ENCODE data around the gene CBX2. TPM values are rescaled to one million over a fixed set of nuclear protein-coding genes. Genes with fewer than 3 reads are reported as not detected.
"Not testable (repeated sequence)": the region's sequence is repeated elsewhere in the genome, so short reads cannot be mapped to it uniquely, and the experiment has no call there.

Gene CBX2
- polyA plus RNA-seq, 3 donors: 20.3 to 21.3 (median 20.9) TPM

DNA sequence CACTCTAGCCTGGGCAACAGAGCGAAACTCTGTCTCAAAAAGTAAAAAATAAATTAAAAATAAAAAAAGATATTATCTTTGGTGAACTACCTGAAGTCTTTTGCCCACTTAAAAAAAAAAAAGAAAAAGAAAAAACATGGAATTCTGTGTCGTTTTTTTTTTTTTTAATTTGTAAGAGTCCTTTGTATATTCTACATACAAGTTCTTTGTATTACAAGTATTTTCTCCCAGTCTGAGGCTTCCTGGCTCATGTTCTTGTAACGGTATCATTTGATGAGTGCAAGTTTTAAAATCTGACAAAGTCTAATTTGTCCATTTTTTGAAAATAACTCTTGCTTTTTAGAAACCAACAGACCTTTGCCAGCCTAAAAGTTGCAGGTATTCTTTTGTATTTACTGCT lies 12.2 kb upstream of the CBX2 start:
- DNase-seq (ENCODE audit: low read depth in 3 of 3, low spot score in 2 of 3): no peak

DNA sequence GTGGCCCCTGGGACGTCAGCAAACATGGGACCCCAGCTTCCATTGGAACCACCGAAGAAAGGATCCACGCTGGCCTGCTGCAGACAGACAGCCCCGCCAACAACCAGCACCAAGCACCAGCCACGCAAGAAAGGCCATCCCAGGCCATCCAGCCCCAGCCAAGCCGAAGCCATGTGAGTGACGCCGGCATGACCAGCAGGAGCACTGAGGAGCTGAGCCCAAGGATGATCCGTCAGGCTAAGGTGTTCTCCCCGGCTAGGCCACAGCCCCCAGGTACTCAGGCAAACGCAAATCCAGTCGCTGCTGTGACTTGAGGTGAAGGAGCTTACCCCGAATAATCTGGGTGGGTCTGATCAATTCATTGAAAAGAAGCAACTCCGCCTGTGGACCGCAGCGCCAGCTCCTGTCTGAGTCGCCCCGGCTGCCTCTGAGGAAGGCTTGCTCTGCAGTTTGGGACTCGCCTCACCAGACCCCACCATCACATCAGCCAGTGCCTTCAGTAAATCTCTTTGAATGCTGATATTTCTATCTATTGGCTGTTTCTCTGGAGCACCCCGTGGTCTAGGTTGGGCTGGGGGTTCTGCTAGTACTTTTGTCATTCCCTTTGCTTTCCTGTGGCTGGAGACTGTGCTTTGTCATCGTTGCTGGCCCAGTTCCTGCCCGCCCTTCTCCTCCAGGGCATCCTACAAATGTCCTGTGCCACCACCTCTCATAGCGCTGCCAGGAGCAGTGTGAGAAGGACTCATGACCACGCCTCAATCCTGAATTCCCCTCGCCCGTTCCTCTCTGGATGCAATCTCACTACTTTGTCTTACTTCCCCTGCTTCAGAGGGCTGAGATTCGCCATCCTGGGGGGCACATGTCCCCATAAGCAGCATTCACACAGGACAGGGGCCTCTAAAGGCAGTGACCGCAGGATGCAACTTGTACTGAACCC lies 8.1 kb upstream of the CBX2 start:
- no peak for DNase-seq (ENCODE audit: low read depth in 3 of 3, low spot score in 2 of 3)

DNA sequence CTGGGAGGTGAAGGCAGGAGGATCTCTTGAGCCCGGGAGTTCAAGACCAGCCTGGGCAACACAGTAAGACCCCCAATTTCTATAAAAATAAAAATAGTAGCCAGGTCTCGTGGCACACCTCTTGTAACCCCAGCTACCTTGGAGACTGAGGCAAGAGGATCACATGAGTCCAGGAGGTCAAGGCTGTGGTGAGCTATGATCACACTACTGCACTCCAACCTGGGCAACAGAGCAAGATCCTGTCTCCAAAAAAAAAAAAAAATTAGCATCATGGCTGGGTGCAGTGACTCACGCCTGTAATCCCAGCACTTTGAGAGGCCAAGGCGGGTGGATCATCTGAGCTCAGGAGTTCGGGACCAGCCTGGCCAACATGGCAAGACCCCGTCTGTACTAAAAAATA lies 6.7 kb upstream of the CBX2 start:
- no peak for DNase-seq (ENCODE audit: low read depth in 3 of 3, low spot score in 2 of 3)

DNA sequence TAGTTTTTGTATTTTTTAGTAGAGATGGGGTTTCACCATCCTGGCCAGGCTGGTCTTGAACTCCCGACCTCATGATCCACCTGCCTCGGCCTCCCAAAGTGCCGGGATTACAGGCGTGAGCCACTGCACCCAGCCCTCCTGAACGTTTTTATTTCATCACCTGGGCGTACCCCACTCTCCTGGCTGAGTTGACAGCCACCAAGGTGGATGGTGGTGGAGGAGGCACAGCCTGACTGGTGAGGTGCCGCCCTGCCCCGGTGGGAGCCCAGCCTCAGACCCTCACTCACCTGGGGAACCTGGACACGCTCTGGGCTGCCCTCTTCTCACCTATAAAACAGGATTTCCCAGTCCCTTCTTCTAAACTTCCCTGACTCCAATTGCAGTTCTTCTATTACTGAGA lies 5.2 kb upstream of the CBX2 start:
- not testable (repeated sequence) for DNase-seq (ENCODE audit: low read depth in 3 of 3, low spot score in 2 of 3)

GRCh38 chr17:79774561-79774975 lies 3.4 kb upstream of the CBX2 start:
- DNase-seq (ENCODE audit: low read depth in 3 of 3, low spot score in 2 of 3): no peak

DNA sequence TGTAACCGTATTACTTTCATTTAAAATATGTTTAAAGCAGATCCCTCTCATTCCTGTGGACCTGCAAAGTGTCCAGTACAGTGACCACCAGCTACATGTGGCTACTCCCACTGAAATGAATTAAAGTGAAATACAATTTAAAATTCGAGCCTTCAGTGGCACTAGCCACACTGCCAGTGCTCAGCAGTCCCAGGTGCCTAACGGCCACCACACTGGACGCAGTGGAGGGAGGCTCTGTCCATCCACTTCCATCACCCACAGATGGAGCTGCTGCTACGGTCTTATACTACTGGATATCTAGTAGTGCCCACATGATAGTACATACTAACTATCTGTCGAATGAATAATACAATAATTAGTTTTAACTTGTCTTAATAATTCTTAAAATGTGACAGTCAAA lies 2.3 kb upstream of the CBX2 start:
- DNase-seq (ENCODE audit: low read depth in 3 of 3, low spot score in 2 of 3): no peak

- DNase-seq (ENCODE audit: low read depth in 3 of 3, low spot score in 2 of 3): no peak
Observed at GRCh38 chr17:79776376-79777119, 1.4 kb upstream of the CBX2 start.

GRCh38 chr17:79777120-79777893 lies 641 bp upstream of the CBX2 start:
- DNase-seq (ENCODE audit: low read depth in 3 of 3, low spot score in 2 of 3): no peak

DNA sequence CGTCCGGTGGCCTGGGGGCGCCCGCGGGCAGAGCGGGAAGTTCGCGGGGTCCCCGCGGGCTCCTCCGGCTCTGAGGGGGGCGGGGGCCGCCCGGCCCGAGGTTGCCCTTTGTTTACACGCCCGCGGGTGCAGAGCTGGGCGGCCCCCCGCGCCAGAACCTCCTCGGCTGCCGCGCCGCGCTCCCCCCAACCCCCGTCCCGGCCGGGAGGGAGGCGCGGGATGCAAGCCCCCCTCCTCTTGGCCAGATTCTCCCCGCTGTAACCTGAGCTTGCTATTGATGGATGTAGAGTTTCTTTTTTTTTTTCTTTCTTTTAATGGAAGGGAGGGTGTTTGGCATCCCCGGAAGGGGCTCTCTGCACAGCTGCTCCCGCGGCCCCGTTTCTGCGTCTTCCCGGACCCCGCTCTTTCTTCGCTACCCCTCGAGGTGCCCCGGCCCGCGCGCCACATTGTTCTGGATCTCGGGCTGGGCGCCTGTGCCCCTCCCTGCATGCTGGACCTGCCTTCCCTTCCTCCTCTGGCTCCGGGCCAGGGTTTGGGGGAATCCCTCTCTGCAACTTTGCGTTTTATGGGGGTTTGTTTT lies 646 bp downstream of the CBX2 start:
- no peak for DNase-seq (ENCODE audit: low read depth in 3 of 3, low spot score in 2 of 3)

DNA sequence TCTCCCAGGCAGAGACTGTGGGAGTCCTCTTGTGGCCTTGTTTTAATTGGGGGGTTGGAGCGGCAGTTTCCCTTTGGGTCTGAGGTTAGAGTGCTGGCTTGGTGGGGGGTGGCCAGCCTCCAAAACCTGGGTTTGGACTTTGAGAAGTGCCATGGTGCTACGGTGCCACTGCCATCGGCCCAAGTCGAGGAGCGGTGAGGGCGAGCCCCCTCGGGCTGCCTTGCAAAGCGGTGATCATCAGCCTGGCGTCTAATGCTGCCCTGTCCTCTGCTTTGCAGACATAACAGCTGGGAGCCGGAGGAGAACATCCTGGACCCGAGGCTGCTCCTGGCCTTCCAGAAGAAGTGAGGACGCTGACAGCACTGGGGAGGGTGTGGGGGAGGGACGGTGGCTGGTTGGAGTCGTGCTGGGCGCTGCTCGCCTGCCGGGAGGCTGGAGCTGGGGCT lies 1.2 kb downstream of the CBX2 start:
- DNase-seq (ENCODE audit: low read depth in 3 of 3, low spot score in 2 of 3): no peak

DNA sequence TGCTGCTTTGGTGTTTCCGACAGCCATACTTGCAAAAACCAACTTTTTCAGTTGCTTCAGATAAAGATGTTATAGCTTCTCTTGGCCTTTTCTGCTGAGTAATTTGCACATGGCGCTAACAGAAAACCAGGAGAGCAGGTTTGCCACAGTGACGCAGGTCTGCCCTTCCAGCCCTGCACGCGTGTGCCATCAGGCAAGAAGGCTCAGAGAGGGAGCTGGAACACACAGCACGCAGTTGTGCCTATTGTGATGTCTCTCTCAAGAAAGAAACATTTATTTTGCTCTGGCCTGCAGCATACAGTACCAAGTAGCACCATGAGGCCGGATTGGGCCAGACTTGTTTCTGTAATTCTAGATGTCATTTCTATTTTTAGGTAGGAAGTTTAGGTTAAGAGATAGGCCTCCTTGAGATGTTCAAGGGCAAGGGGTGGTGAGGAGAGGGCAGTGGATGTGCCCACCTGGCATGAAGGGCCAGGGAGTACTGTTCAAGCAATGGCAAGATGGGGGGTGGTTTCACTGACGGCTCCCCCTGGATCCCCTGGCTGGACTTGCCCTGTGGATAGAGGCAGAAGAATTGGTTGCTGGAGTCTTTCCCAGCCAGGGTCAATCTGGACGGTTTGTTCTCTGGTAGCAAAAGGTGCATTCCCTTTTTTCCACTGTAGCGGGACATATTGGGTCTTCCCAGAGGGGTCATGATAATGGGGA lies 1.9 kb downstream of the CBX2 start:
- no peak for DNase-seq (ENCODE audit: low read depth in 3 of 3, low spot score in 2 of 3)

DNA sequence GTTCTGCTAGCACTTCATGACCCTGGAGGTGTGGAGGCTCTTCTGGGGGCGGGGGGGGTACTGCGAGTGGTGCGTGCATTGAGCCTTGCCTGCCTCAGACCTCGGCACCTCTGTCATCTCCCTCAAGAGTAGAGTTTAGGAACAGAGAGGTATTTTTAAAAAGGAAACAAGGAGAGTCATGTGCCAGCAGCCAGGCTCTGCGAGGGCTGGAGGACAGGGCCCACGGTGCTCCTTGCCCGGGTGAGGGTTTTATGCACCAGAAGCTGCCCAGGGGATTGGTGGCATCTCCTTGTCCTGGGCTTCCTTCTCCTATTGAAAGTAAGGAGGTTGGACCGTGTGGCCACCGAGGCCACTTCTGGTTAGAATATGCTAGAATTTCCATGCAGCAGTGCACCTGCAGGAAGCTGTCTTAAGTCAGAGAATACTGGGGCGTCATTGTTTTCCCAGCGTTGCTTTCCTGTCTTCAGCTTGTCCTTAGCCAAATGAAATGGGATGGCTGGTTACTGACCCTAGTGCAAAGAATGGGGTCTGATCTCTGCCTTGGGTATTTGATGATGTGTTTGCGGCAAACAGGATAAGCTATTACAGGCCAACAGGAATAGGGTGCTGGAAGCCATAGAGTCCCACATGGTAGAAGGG lies 3.2 kb downstream of the CBX2 start:
- no peak for DNase-seq (ENCODE audit: low read depth in 3 of 3, low spot score in 2 of 3)

DNA sequence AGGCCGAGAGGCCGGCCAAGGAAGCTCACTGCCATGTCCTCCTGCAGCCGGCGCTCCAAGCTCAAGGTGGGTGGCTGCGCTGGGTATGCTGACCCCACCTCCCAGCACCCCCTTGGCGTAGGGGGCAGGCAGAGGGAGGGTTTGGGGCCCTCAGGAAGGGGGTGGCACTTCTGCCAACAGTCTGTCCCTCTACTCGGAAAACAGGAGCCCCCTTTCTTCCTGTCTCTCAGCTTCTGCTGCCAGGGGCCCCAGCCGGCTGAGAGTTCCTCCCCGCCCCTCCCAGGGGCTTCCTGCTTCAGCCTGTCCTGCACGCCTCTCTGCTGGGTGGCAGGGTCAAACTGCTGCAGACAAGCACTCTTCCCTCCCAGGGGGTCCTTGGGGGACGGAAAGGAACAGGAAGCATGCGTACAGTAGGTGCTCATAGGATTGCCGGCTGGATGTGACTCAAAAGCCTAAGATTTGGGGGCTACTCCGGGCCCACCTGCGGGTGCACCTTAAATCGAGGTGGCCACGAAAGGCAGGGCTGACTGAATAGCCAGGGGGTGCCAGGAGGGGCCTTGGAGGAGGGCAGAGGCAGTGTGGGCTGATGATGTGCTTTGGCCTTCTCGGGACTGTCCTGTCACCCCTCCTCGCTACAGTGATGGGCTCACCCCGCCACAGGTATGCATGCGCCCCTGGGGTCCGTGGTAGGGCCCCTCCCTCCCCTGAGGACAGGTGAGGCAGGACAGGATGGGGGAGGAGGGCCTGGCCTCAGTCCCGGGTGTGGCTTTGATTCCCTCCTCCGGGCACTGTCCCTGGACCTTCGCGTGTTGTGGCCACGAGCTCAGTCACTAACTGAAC lies 4.0 kb downstream of the CBX2 start:
- no peak for DNase-seq (ENCODE audit: low read depth in 3 of 3, low spot score in 2 of 3)

GRCh38 chr17:79783891-79784290 lies 5.9 kb downstream of the CBX2 start:
- DNase-seq (ENCODE audit: low read depth in 3 of 3, low spot score in 2 of 3): no peak

GRCh38 chr17:79784353-79785016 lies 6.5 kb downstream of the CBX2 start:
- no peak for DNase-seq (ENCODE audit: low read depth in 3 of 3, low spot score in 2 of 3)

DNA sequence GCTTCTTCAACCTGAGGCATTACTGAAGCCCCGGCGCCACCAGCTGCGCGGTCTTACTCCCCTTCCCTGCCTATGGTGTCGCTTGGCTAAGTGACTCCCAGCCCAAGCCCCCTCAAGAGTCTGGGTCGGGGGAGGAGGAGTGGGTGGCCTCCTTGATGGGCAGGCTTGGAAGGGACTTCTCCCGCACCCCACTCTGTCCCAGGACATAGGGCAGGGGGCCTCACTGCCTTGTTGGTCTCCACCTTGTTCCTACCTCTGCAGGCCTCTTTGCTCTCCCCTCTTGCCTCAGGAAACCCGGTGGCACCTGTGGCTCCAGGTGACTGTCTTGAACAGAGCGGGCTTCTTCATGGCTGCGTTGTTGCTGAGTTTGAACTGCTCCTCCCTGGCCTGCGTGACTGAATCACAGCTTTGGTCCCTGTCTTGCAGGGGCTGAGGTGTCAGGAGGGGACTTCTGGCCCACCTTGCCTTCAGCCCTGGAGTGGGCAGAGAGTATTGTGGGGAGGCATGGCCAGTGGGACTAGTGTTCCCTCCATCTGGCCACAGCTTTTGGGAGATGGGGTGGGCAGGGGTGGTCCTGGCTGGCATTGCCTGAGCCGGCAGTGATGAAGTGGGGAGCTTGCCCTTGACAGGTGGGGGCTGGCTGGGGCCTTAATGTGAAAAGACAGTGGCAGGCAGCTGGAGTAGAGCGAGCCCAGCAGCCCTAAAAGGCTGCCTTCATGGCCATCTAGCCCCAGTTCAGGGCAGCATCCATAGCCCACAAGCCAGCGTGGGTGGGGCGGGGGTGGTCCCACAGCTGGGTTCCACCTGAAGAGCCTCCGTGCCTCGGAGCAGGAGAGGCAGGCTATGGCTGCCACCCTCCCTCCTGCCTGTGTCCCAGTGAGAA lies 7.3 kb downstream of the CBX2 start:
- DNase-seq (ENCODE audit: low read depth in 3 of 3, low spot score in 2 of 3): no peak
